ENCODE data around the gene C1orf159. TPM values are rescaled to one million over a fixed set of nuclear protein-coding genes. Genes with fewer than 3 reads are reported as not detected.

The C1orf159 gene
- total and polyA plus RNA-seq, 9 of the 15 experiments (the other 6 are each of a cell fraction or from before 2014, with no cell fraction given), result 0.28 to 54.9 (median 10.6) TPM

GRCh38 chr1:1079408-1080121 is 36.3 kb downstream of the C1orf159 start (continued):
- 0 out of 2 replicates have a peak, but pooled peaks have one; percentile 21 for TF ChIP-seq HDGF (IDR thresholded peaks at IDR 0.05)
- TF ChIP-seq CTBP1 (IDR thresholded peaks at IDR 0.05; ENCODE audit: borderline replicate concordance), result peak; percentile 72
- TF ChIP-seq, protein P1, sequence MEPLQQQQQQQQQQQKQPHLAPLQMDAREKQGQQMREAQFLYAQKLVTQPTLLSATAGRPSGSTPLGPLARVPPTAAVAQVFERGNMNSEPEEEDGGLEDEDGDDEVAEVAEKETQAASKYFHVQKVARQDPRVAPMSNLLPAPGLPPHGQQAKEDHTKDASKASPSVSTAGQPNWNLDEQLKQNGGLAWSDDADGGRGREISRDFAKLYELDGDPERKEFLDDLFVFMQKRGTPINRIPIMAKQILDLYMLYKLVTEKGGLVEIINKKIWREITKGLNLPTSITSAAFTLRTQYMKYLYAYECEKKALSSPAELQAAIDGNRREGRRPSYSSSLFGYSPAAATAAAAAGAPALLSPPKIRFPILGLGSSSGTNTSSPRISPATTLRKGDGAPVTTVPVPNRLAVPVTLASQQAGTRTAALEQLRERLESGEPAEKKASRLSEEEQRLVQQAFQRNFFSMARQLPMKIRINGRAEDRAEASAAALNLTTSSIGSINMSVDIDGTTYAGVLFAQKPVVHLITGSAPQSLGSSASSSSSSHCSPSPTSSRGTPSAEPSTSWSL (CRISPR knock-in tag; IDR thresholded peaks at IDR 0.05; ENCODE audit: borderline replicate concordance), result no peak
- no peak for TF ChIP-seq FOSL1 (tag; conservative IDR thresholded peaks at IDR 0.05)
- peak; percentile 23 for TF ChIP-seq KDM5B (IDR thresholded peaks at IDR 0.05; ENCODE audit: insufficient replicate concordance, low read depth, low read length)
- TF ChIP-seq POLR2G (IDR thresholded peaks at IDR 0.05; ENCODE audit: low read depth, low read length), result peak; percentile 77; the same call in 1 of the 2 replicates
- no peak for TF ChIP-seq ARHGAP35 (IDR thresholded peaks at IDR 0.05; ENCODE audit: partially characterized antibody)
- peak; percentile 54; the same call in 1 of the 2 replicates for TF ChIP-seq MTA3 (IDR thresholded peaks at IDR 0.05; ENCODE audit: borderline replicate concordance)
- TF ChIP-seq, protein P2, sequence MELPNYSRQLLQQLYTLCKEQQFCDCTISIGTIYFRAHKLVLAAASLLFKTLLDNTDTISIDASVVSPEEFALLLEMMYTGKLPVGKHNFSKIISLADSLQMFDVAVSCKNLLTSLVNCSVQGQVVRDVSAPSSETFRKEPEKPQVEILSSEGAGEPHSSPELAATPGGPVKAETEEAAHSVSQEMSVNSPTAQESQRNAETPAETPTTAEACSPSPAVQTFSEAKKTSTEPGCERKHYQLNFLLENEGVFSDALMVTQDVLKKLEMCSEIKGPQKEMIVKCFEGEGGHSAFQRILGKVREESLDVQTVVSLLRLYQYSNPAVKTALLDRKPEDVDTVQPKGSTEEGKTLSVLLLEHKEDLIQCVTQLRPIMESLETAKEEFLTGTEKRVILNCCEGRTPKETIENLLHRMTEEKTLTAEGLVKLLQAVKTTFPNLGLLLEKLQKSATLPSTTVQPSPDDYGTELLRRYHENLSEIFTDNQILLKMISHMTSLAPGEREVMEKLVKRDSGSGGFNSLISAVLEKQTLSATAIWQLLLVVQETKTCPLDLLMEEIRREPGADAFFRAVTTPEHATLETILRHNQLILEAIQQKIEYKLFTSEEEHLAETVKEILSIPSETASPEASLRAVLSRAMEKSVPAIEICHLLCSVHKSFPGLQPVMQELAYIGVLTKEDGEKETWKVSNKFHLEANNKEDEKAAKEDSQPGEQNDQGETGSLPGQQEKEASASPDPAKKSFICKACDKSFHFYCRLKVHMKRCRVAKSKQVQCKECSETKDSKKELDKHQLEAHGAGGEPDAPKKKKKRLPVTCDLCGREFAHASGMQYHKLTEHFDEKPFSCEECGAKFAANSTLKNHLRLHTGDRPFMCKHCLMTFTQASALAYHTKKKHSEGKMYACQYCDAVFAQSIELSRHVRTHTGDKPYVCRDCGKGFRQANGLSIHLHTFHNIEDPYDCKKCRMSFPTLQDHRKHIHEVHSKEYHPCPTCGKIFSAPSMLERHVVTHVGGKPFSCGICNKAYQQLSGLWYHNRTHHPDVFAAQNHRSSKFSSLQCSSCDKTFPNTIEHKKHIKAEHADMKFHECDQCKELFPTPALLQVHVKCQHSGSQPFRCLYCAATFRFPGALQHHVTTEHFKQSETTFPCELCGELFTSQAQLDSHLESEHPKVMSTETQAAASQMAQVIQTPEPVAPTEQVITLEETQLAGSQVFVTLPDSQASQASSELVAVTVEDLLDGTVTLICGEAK (IDR thresholded peaks at IDR 0.05), result no peak
- TF ChIP-seq, protein P2 (CRISPR knock-in tag; IDR thresholded peaks at IDR 0.05), result no peak
- TF ChIP-seq HNRNPL (IDR thresholded peaks at IDR 0.05; ENCODE audit: low read depth, low read length), result peak; percentile 88
- TF ChIP-seq, protein P3, sequence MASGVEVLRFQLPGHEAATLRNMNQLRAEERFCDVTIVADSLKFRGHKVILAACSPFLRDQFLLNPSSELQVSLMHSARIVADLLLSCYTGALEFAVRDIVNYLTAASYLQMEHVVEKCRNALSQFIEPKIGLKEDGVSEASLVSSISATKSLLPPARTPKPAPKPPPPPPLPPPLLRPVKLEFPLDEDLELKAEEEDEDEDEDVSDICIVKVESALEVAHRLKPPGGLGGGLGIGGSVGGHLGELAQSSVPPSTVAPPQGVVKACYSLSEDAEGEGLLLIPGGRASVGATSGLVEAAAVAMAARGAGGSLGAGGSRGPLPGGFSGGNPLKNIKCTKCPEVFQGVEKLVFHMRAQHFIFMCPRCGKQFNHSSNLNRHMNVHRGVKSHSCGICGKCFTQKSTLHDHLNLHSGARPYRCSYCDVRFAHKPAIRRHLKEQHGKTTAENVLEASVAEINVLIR (CRISPR knock-in tag; IDR thresholded peaks at IDR 0.05), result no peak
- TF ChIP-seq SIRT6 (IDR thresholded peaks at IDR 0.05; ENCODE audit: low read depth, low read length), result peak; percentile 70
- TF ChIP-seq TCF3 (CRISPR knock-in tag; IDR thresholded peaks at IDR 0.05), result no peak
- TF ChIP-seq, protein P4, sequence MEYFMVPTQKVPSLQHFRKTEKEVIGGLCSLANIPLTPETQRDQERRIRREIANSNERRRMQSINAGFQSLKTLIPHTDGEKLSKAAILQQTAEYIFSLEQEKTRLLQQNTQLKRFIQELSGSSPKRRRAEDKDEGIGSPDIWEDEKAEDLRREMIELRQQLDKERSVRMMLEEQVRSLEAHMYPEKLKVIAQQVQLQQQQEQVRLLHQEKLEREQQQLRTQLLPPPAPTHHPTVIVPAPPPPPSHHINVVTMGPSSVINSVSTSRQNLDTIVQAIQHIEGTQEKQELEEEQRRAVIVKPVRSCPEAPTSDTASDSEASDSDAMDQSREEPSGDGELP (CRISPR knock-in tag; IDR thresholded peaks at IDR 0.05; ENCODE audit: borderline replicate concordance), result peak; percentile 25; the same call in 1 of the 2 replicates
